Measurements from ENCODE around the gene SLC48A1. TPM values are rescaled to one million over a fixed set of nuclear protein-coding genes. Genes with fewer than 3 reads are reported as not detected.

Gene SLC48A1
- total and polyA plus RNA-seq, 9 donors = 8.8 to 13.0 (median 12.2) TPM

DNA sequence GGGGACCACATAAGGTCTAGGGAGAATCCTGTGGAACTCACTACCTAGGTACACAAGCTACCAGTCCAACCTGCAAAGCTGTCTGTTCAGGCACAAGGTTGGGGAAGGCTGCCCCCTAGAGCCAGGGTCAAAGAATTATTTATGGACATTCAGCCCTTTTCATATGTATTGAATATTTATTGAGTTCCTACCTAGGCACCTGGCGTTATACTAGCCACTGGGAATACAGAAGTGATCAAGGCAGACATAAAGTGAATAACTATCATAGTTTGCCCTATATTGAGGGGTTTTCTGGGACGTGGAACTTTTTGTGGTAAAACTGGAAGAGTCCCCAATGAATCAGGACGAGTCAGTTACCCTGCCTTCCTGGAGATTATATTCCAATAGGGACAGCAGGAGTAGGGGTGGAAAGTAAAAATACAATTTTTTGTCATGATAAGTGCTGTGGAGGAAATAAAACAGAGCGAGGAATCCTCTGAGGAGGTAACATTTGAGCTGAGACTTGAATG, 5.8 kb upstream of the SLC48A1 start:
- H3K27me3 ChIP-seq (ENCODE audit: control insufficient read depth, insufficient read depth, low read length) = peaks cover 3% of the 10 kb centered on the region
- no peak overlapping the region for H3K27ac ChIP-seq (ENCODE audit: low read length)
- WGBS (ENCODE audit: insufficient coverage) = 71% methylated on average over 3 of the region's 4 CpGs
- no peak for DNase-seq
- no peaks in the 10 kb centered on the region for H3K36me3 ChIP-seq (ENCODE audit: control insufficient read depth, insufficient read depth, low read length)
- no peak overlapping the region for H3K4me3 ChIP-seq (ENCODE audit: low read length)
- H3K4me1 ChIP-seq (ENCODE audit: control insufficient read depth, insufficient read depth, low read length) = peaks cover 7% of the 10 kb centered on the region
- H3K9me3 ChIP-seq (replicated peaks; ENCODE audit: control insufficient read depth, low read depth, low read length) = no peaks in the 10 kb centered on the region

DNA sequence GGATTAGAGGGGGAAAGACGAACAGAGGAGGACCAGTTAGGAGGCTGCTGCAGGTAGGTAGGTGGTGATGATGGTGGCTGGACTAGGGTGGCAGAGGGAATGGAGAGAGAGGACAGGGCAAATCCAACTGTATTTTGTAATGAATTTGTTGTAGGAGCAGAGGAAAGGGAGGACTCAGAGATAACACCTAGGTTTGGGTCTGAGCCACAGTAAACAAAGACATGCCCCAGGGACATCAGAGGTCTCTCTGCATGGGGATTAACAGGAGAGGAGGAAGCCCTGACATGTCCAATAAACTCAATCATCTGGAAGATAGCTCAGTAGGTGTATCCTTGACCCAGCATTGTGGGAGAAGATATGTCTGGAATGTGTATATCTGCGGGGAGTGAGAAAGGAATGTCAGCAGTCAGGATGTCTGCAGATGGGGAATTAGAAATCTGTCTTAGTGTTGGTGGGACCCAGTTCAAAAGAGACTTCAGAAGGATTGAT, 4.7 kb upstream of the SLC48A1 start:
- Histone ChIP-seq H3K27ac (ENCODE audit: low read length) (no peak overlapping the region), H3K4me1 (ENCODE audit: control insufficient read depth, insufficient read depth, low read length) (peaks cover 10% of the 10 kb centered on the region), H3K36me3 (ENCODE audit: control insufficient read depth, insufficient read depth, low read length) (no peaks in the 10 kb centered on the region), H3K4me3 (ENCODE audit: low read length) (no peak overlapping the region), H3K27me3 (ENCODE audit: control insufficient read depth, insufficient read depth, low read length) (peaks cover 5% of the 10 kb centered on the region), H3K9me3 (replicated peaks; ENCODE audit: control insufficient read depth, low read depth, low read length) (no peaks in the 10 kb centered on the region)
- no peak for DNase-seq
- 34% methylated on average over 2 of the region's 2 CpGs for WGBS (ENCODE audit: insufficient coverage)

DNA sequence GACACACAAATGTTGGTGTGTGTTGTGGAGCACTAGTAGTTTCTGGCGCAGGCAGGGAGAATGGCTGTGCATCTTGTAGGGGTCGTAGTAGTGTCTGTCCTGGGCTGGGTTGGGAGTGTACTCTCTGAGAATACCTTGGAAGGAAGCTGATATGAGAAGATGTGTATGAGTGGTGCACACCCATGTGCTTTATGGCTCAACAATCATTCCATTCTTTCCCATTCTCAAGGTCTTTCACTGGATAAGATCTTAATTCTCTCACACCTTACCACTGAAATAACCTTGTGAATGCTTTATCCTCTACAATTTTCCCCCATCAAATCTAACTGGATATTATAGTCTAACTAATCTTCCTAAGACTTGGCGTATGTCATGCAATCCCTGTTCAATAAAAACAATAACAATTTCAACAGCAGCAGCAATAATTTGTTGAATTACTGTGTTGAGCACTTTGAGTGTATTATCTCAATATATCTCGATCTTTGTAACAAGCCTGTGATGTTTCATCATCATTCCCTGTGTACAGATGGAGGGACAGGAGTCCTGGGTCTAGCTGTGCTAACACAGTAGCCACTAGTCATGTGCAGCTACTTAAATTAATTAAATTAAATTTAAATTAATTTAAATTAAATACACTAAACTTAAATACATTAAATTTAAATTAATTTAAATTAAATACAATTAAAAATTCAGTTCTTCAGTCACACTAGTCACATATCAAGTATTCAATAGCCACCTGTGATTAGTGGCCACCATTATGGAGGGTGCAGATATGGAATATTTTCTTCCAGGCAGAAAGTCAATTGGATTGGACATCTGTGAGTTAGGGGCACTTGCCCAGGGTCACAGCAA, 3.6 kb upstream of the SLC48A1 start:
- Histone ChIP-seq H3K4me3 (ENCODE audit: low read length) (no peak overlapping the region), H3K4me1 (ENCODE audit: control insufficient read depth, insufficient read depth, low read length) (peaks cover 15% of the 10 kb centered on the region), H3K27me3 (ENCODE audit: control insufficient read depth, insufficient read depth, low read length) (peaks cover 5% of the 10 kb centered on the region), H3K9me3 (replicated peaks; ENCODE audit: control insufficient read depth, low read depth, low read length) (no peaks in the 10 kb centered on the region), H3K36me3 (ENCODE audit: control insufficient read depth, insufficient read depth, low read length) (no peaks in the 10 kb centered on the region), H3K27ac (ENCODE audit: low read length) (no peak overlapping the region)
- DNase-seq = no peak
- WGBS (ENCODE audit: insufficient coverage) = 100% methylated on average over 1 of the region's 4 CpGs

DNA sequence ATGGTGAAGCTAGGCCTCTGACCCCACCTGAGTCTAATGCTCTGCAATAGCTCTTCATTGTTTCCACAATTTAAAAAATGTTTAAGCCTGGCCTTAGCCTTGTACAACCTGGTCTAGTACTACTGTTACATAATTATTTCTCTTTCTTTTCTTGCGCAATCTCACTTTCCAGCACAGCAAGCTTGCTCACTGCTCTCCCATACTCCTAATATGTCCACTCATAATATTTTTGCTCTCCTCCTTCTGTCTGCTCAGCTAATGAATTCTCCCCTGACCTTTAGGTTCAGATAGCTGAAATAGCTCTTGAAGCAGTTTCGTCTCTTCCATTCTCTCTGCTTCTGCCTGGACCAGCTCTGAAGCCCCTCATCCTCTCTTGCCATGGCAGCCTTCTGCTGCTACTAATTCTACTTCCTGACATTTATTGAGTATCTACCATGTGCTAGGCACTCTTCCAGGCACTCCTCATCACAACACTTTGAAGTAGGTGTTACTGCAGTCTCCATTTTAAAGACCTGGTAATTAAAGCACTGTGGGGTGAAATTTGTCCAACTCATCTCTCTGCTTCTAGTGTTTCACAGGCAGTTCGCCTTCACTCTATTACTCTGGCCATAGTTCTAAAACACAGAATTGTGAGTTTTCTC, 2.8 kb upstream of the SLC48A1 start:
- Histone ChIP-seq H3K27me3 (ENCODE audit: control insufficient read depth, insufficient read depth, low read length) (peaks cover 5% of the 10 kb centered on the region), H3K27ac (ENCODE audit: low read length) (no peak overlapping the region), H3K36me3 (ENCODE audit: control insufficient read depth, insufficient read depth, low read length) (no peaks in the 10 kb centered on the region), H3K4me3 (ENCODE audit: low read length) (no peak overlapping the region), H3K9me3 (replicated peaks; ENCODE audit: control insufficient read depth, low read depth, low read length) (no peaks in the 10 kb centered on the region), H3K4me1 (ENCODE audit: control insufficient read depth, insufficient read depth, low read length) (peaks cover 20% of the 10 kb centered on the region)
- 70% methylated on average over 3 of the region's 3 CpGs for WGBS (ENCODE audit: insufficient coverage)
- no peak for DNase-seq

DNA sequence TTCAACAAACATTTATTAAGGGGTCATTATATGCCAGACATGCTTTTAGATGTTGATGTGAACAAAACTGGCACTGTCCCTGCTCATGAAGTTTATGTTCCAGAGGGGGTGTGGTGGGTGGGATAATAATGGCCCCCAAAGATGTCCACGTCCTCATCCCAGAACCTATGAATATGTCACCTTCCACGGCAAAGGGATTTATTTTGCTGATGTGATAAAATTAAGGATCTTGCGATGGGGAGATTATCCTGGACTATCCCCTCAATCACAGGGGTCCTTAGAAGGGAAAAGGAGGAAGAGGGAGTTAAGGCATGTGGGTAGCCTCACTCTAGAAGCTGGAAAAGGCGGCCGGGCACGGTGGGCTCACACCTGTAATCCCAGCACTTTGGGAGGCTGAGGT, 1.7 kb upstream of the SLC48A1 start:
- Histone ChIP-seq H3K36me3 (ENCODE audit: control insufficient read depth, insufficient read depth, low read length) (no peaks in the 10 kb centered on the region), H3K4me1 (ENCODE audit: control insufficient read depth, insufficient read depth, low read length) (peaks cover 24% of the 10 kb centered on the region), H3K4me3 (ENCODE audit: low read length) (no peak overlapping the region), H3K27ac (ENCODE audit: low read length) (no peak overlapping the region), H3K9me3 (replicated peaks; ENCODE audit: control insufficient read depth, low read depth, low read length) (no peaks in the 10 kb centered on the region), H3K27me3 (ENCODE audit: control insufficient read depth, insufficient read depth, low read length) (peaks cover 5% of the 10 kb centered on the region)
- no peak for DNase-seq
- 87% methylated on average over 3 of the region's 6 CpGs for WGBS (ENCODE audit: insufficient coverage)

DNA sequence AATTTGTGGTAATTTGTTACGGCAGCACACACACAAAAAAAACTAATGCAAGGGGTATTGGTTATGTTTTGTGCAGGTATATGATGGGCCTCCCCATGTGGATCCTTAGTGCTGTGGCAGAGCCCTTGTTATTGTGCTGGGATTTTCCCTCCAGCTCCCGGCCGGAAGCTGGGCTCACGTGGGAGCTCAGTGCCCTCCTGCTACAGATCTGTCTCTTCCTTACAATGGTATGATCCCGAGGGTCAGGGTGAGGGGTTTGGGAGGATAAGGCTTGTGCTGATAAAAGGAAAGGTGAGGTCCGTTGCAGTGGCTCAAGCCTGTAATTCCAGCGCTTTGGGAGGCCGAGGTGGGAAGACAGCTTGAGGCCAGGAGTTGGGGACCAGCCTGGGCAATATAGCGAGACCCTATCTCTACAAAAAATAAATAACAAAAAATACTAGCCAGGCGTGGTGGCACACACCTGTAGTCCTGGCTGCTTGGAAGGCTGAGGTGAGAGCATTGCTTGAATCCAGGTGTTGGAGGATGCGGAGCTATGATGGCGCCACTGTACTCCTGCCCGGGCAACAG, 861 bp upstream of the SLC48A1 start:
- DNase-seq = no peak
- Histone ChIP-seq H3K27ac (ENCODE audit: low read length) (no peak overlapping the region), H3K27me3 (ENCODE audit: control insufficient read depth, insufficient read depth, low read length) (peaks cover 5% of the 10 kb centered on the region), H3K4me3 (ENCODE audit: low read length) (peak overlapping the region; percentile 59), H3K36me3 (ENCODE audit: control insufficient read depth, insufficient read depth, low read length) (no peaks in the 10 kb centered on the region), H3K9me3 (replicated peaks; ENCODE audit: control insufficient read depth, low read depth, low read length) (no peaks in the 10 kb centered on the region), H3K4me1 (ENCODE audit: control insufficient read depth, insufficient read depth, low read length) (peaks cover 29% of the 10 kb centered on the region)
- 63% methylated on average over 5 of the region's 13 CpGs for WGBS (ENCODE audit: insufficient coverage)

DNA sequence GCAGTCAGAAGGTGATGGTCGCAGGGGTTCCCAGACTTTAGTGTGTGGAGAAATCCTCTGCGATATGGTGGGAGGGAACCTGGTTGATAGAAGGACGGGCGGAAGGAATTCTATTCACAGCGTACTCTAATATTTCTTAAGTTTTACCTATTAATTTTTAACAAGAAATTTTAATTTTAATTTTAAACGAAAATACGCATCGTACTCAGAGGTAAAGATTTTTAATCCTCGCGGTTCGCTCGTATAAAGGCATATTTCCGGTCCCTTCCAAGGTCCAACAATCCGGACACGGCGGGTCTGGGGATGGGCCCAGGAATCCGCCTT, 338 bp upstream of the SLC48A1 start:
- H3K27me3 ChIP-seq (ENCODE audit: control insufficient read depth, insufficient read depth, low read length) = peaks cover 5% of the 10 kb centered on the region
- 0% methylated on average over 9 of the region's 17 CpGs for WGBS (ENCODE audit: insufficient coverage)
- no peak for DNase-seq
- peak overlapping the region; percentile 42 for H3K27ac ChIP-seq (ENCODE audit: low read length)
- no peaks in the 10 kb centered on the region for H3K36me3 ChIP-seq (ENCODE audit: control insufficient read depth, insufficient read depth, low read length)
- H3K4me3 ChIP-seq (ENCODE audit: low read length) = peak overlapping the region; percentile 59
- H3K9me3 ChIP-seq (replicated peaks; ENCODE audit: control insufficient read depth, low read depth, low read length) = no peaks in the 10 kb centered on the region
- peaks cover 34% of the 10 kb centered on the region for H3K4me1 ChIP-seq (ENCODE audit: control insufficient read depth, insufficient read depth, low read length)

DNA sequence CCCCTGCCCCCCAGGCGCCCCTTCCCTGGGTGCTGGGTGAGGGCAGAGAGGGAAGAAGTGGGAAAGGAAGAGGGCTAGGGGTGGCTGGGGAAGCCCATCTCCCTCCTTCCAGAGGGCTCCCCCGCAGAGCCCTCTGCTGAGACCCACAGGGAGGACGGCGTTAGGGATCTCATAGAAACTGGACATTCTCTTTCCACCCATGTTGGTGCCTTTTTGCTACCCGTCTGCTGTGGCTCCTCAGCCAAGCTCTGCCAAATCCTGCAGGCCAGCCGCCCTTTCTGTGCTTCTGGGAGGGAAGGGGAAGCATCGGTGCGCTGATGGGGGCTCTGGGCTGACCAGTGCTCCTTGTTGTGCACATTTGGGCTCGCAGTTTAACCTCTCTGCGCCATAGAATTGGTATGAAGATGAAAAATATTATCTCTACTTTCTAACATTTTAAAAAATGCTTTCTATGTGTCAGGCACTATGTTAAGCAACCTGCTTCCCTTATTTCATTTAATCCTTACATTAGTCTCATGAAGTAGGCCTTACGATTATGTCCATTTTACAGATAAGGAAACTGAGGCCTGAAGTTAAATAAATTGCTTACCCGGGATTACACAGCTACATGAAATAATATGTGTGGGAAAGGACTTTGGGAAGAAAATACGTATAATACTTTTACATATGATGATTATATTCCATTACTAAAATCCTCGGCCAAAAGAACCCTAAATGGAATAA, 981 bp downstream of the SLC48A1 start:
- Histone ChIP-seq H3K27ac (ENCODE audit: low read length) (no peak overlapping the region), H3K27me3 (ENCODE audit: control insufficient read depth, insufficient read depth, low read length) (peaks cover 5% of the 10 kb centered on the region), H3K36me3 (ENCODE audit: control insufficient read depth, insufficient read depth, low read length) (no peaks in the 10 kb centered on the region), H3K4me3 (ENCODE audit: low read length) (peak overlapping the region; percentile 47), H3K4me1 (ENCODE audit: control insufficient read depth, insufficient read depth, low read length) (peaks cover 44% of the 10 kb centered on the region), H3K9me3 (replicated peaks; ENCODE audit: control insufficient read depth, low read depth, low read length) (no peaks in the 10 kb centered on the region)
- DNase-seq = no peak
- WGBS (ENCODE audit: insufficient coverage) = no CpG with 5 or more reads among the region's 14 CpGs

DNA sequence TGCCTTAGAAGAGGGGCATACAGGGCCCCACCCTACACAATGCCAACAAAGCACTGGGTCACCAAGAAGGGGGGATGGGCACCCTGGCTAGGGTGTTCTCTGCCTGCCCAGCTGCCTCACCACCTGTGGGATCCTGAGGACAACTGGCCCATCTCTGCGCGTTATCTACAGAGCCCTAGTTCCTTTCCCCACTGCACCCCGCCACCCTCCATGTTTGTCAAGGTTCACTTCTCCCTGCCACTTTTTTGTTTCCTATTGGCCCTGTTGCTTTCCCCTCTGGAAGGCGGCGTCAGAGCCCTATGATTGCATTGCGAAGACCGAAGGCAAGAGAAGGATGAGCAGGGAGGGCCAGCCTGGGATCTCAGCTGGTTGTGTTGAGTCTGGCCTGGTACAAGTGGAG, 1.6 kb downstream of the SLC48A1 start:
- Histone ChIP-seq H3K27me3 (ENCODE audit: control insufficient read depth, insufficient read depth, low read length) (peaks cover 5% of the 10 kb centered on the region), H3K4me1 (ENCODE audit: control insufficient read depth, insufficient read depth, low read length) (peaks cover 46% of the 10 kb centered on the region), H3K9me3 (replicated peaks; ENCODE audit: control insufficient read depth, low read depth, low read length) (no peaks in the 10 kb centered on the region), H3K36me3 (ENCODE audit: control insufficient read depth, insufficient read depth, low read length) (no peaks in the 10 kb centered on the region), H3K27ac (ENCODE audit: low read length) (no peak overlapping the region), H3K4me3 (ENCODE audit: low read length) (no peak overlapping the region)
- no peak for DNase-seq
- 100% methylated on average over 3 of the region's 7 CpGs for WGBS (ENCODE audit: insufficient coverage)

Data from muscle of leg (tissue), 11 donors.